ENCODE results near the gene SHC3.

The SHC3 gene

DNA sequence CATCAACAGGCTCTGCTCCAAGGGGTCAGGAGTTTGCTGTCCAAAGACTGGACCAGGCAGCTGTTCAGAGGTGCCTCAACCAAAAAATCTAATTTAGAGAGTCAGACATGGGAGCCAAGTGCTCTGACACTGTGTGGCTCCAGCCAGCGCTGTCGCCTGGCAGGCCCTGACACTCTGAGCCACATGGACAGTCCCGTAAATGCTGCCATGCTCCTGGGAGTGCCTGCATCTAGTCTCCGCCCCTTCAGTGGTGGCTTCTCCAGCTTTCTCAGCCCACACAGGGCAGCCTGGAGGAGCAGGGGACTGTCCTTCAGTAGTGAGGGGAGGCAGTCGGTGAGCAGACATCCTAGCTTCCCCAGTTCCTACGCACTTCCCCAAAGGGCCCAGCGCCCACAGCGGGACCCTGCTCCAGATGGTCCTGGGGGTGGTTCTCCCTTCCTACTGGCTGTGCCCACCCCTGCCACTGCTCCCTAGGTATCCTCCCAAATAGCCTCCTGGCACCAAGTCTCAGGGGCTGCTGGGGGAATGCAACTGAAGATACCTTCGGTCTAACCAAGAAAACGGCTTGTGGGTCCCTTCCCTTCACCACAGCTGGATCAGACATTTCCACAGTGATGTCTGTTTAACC, 72.3 kb downstream of the SHC3 start:
- no peak for DNase-seq (ENCODE audit: low read depth)

DNA sequence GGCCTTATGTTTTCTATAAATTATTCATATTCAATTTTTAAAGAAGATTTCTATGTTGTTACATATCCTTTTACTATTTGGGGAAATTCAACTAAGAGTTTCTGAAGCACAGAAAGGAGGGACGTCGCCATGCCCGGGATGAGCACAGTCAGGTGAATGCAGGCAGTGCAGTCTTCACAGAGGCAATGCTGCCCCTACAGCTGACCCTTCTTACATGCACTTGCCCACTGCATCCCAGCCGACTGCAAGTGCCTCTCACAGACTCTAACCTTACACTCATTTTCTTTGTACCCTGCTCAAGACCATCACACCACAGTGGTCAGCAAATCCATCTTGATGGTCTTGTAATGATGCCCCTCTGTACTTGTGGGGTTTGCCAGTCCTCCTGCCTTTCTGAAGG, 73.8 kb downstream of the SHC3 start:
- no peak for DNase-seq (ENCODE audit: low read depth)

DNA sequence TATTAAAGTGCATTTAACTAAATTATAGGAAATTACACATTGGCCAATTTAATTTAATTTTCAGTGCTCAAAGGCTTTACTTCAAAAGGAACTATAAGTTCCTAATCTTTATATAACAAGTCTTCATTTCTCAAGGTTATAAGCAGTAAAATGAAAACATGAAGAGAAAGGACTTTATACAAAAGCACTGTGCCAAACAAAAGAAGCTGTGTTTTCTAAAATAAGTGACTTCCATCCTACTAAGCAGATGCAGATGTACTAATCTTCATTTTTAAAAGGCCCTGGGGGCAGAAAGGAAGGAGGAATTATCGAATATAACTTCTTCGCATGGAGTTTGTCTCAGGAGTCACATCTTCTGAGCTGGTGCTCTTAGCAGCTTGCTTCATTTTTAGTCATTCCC, 81.4 kb downstream of the SHC3 start:
- no peak for DNase-seq (ENCODE audit: low read depth)

GRCh38 chr9:89096807-89097206, 81.8 kb downstream of the SHC3 start:
- DNase-seq (ENCODE audit: low read depth) = no peak

DNA sequence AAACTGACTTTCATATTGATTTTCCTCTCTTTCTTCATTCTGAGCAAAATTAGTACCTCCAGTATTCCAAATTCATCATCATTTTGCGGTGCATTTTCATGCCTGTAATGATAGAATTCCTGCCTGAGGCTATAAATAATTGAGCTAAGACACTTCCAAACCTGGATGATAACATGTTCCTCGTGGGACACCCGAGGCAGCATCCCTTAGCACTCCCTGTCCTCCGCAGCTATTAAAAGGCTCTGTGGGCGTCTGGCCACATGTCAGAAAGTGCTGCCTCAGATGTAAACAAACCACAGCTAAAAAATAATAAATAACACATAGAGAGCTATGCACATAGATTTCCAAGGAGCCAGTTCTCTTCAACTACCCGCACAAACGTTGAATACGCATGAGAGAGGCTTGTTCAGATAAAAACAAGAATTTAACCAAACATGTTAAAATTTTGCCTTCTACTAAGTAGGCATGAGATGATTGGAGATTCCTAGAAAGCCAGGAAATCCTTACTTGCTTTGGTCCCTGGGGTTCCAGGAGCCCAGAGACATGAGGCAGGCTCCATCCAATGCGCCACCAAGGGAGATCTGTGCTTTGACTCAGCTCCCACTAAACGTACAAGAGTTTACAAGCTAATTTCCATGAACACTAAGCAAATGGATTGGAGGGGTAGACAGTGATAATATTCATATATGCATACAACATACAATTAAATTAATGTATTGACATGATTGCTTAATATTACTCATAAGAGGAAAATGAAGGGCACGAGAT, 82.7 kb downstream of the SHC3 start:
- DNase-seq (ENCODE audit: low read depth) = no peak

GRCh38 chr9:89093201-89093975, 85.2 kb downstream of the SHC3 start:
- DNase-seq (ENCODE audit: low read depth) = no peak

GRCh38 chr9:89089176-89089575, 89.4 kb downstream of the SHC3 start:
- no peak for DNase-seq (ENCODE audit: low read depth)

- DNase-seq (ENCODE audit: low read depth) = no peak
Measured at GRCh38 chr9:89083626-89084025, 95.0 kb downstream of the SHC3 start.

GRCh38 chr9:89080193-89080592, 98.4 kb downstream of the SHC3 start:
- DNase-seq (ENCODE audit: low read depth) = no peak

DNA sequence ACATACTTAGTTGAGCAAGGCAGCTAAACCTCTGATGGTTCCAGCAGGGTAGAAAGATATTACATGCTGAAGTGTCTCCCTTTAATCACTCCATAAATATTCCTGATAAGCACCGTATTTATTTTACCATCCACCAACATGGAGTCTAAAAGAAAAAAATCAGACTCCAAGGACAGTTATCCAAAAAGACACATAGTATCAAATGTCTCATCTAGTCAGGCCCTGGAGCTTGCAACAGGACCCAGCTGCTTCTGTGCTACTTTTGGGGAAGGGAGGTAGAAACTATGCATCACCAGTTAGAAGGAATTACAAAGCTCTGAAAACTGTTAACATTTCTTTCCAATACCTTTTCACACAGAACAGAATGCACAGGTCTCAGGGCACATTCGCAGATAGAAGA, 99.2 kb downstream of the SHC3 start:
- no peak for DNase-seq (ENCODE audit: low read depth)

DNA sequence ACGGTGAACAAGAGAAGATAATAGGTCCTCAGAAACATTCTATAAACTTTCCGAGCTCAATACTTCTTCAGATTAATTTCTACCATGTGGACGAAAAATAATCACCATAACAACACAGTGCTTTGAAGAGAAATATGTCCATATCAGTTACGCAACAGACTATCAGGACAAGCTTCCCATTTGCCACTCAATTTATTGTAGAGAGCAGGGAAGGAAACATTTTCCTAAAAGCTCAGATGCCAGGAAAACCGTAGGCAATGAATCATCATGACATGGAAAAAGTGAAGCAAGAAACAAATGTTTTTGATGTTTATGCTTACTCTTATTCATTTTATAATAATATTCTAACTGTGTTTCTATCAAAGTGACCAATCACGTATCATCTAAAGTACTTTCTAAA, 99.8 kb downstream of the SHC3 start:
- DNase-seq (ENCODE audit: low read depth) = no peak

DNA sequence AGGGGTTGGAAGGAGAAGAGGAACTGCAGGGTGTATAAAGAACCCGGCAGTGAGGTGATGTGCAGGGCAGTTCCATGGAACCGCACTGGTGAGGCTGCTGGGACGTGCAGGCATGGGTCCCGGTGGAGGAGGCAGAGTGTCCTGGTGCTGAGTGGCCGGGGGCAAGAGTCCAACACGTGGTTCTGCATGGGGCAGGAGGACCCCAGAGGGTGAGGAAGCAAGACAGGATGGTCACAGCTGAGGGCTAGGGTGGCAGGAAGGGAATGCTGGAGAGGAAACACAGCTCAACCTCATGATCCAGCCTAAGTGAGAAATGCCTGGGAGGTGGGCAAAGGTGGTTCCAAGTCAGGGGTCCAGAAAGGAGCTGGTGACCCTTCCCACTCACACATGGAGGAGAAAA, 100.2 kb downstream of the SHC3 start:
- DNase-seq (ENCODE audit: low read depth) = no peak

DNA sequence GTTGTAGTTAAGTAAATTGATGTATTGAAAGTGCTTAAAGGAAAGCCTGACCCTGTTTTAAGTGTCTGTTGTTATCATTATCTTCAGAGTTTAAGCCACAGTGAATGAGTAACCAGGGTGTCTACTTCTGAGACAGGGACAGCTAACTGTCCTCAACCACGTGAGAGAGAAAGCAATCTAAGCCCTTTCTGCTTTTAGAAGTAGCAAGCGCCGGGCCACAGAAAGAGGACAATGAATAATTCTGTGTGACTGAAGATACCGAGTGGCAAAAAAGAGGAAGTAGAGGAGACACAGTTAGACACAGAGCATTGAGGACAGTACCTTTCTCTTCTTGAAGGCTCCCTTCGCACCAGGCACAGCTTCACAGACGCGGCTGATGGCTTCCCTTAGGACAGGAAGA, 101.1 kb downstream of the SHC3 start:
- DNase-seq (ENCODE audit: low read depth) = no peak

DNA sequence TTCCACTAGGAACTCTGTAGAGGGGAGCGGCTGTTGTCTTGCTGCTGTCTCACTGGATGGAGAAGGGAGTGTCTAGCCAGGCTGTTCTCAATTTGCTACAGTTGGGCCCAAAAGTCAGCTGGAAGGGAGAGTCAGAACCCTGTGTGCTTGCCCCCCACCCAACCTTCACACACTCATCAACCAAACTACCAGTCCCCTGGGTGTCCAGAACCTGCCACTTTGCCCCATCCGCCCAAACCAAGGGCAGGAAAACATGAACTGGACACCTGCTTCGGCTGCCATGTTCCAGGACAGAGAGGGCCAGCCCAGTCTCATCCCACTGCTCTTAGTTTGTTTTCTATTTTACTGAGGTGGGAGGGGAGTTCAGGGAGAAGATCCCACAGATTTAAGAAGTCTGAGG, 105.2 kb downstream of the SHC3 start:
- no peak for DNase-seq (ENCODE audit: low read depth)

- no peak for DNase-seq (ENCODE audit: low read depth)
Measured at GRCh38 chr9:89071591-89071990, 107.0 kb downstream of the SHC3 start.

DNA sequence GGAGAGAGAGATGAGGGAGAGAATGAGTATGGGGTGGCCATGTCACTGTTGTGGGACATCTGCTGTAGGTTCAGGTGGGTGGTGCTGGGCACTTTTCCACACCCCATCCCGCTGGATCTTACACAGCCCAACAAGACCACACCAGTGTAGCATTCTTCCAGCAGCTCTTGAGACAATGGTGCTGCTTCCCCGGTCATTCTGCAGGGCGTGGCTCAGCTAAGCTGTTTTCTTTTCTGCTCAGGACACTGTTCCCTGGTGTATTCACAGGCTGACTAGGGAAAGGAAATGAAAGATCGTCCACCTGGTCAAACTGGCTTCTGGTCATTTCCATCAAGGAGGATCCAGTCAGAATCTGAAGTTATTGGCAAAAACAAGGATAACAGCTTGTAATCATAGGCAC, 111.8 kb downstream of the SHC3 start:
- no peak for DNase-seq (ENCODE audit: low read depth)

- DNase-seq (ENCODE audit: low read depth) = no peak
Measured at GRCh38 chr9:89065921-89066320, 112.7 kb downstream of the SHC3 start.

DNA sequence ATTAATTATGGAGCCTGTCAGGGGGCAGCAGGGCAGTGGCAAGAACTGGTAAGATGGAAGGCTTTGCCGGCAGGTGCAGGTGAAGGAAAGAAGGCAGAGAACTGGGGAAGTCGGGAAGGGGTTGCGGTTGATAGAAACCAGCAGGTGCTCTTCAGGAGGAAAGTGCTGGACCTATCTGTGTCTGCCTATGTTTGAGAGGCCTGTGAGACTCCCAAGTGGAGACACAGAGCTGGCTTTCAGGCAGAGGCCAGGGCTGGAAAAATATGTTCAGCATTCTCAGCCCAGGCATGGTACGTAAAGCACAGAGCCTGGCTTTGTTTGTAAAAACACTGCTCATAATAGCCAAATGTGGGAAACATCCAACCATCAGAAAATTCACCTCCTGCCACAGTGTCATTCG, 117.8 kb downstream of the SHC3 start:
- DNase-seq (ENCODE audit: low read depth) = no peak

DNA sequence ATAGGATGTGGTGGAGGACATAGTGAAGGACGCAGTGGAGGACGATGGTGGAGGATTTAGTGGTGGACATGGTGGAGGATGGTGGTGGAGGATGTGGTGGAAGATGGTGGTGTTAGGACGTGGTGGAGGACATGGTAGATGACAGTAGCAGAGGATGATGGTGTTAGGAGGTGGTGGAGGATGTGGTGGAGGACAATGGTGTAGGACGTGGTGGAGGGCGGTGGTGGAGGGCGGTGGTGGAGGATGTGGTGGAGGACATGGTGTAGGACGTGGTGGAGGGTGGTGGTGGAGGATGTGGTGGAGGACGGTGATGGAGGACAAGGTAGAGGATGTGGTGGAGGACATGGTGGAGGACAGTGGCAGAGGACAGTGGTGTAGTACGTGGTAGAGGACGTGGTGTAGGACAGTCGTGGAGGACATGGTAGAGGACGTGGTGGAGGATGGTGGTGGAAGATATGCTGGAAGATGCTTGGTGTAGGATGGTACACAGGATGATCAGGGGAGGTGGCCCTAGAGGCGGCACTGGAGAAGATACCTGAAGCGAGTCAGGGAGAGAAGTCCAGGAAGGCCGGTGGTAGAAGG, 118.6 kb downstream of the SHC3 start:
- DNase-seq (ENCODE audit: low read depth) = no peak

GRCh38 chr9:89058906-89059305, 119.7 kb downstream of the SHC3 start:
- DNase-seq (ENCODE audit: low read depth) = no peak

DNA sequence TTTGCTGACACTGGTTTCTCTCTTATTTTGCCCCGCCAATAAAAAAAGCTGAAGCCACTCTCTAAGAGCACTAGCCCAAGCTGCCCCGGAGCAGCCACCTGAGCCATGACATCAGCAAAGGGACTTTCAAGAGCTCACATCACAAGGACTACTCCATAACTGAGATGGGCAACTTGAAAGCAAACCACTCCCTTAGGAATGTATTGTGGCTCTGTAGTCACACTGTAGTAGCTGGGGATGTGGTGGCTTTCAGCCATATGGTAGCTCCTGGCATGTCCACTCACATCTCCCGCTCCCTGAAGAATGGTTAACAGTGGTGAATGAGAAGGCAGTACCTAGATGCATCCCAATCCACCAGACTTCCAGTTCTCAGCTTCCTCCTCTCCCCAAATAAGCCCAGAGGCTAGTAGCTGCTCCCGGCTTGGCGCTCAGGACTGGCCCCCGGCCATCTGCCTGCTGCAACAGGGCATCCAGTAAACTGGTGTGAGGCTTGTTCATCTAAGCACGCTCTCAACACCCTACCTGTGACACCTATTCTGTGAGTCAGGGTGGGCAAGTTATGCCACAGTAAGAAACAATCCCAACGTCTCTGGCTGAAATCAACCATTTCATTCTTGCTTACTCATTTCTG, 123.6 kb downstream of the SHC3 start:
- no peak for DNase-seq (ENCODE audit: low read depth)

DNA sequence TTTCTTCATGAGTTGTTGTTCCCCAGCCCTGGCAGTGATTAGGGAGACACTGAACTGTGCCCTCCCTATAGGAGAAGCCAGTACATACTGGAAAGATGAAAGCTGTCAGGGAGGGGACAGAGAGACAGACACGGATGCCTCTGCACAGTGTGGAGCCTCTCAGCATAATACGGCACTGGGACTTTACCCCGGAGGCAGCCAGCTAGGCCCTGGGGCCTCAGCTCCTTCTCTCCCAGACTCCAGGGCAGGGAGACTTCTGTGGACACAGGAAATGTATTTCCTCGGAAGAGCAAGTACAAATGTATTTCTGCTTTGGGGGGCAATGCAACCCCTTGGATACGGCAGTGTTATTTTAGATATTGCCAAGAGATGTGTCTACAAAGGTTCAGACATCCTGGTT, 125.3 kb downstream of the SHC3 start:
- no peak for DNase-seq (ENCODE audit: low read depth)

All from T follicular helper cell (primary cell).